Small intestine (tissue), 7 donors: ENCODE data around the gene HOXA11. TPM values are rescaled to one million over a fixed set of nuclear protein-coding genes. Genes with fewer than 3 reads are reported as not detected.

Experiments
- DNase-seq, 2 donors: peaks; one replicate each; pipeline versions ENCODE4 v3.0.0 to v3.0.0-alpha.2; 2013
- FAIRE-seq: peaks from 2 replicates; lab custom pipeline; 2012; peaks lifted over from hg19 to GRCh38; lab: Jason Lieb, UNC
- H3K27ac ChIP-seq, 3 donors: one replicate each; pipeline ENCODE4 v1.5.1; 2013; ENCODE audit warnings: low read length in 2 of 3, mild to moderate bottlenecking in 2 of 3, control low read depth in 1 of 3, inconsistent platforms in 1 of 3, low read depth in 1 of 3, moderate library complexity in 1 of 3
- H3K27me3 ChIP-seq, 3 donors: one replicate each; pipeline ENCODE4 v1.6.1; 2013; ENCODE audit warnings: low read length in 3 of 3, inconsistent platforms in 1 of 3; ENCODE audit not compliant: control insufficient read depth in 3 of 3, insufficient read depth in 3 of 3
- H3K36me3 ChIP-seq, 3 donors: one replicate each; pipeline ENCODE4 v1.6.1; 2013; ENCODE audit warnings: low read length in 3 of 3, inconsistent platforms in 1 of 3, low read depth in 1 of 3, mild to moderate bottlenecking in 1 of 3, moderate library complexity in 1 of 3; ENCODE audit not compliant: control insufficient read depth in 3 of 3, insufficient read depth in 2 of 3
- H3K4me1 ChIP-seq, 3 donors: one replicate each; pipeline ENCODE4 v1.6.1; 2013; ENCODE audit warnings: low read length in 2 of 3, inconsistent platforms in 1 of 3, low read depth in 1 of 3, mild to moderate bottlenecking in 1 of 3, moderate library complexity in 1 of 3; ENCODE audit not compliant: control insufficient read depth in 3 of 3, insufficient read depth in 2 of 3
- H3K4me3 ChIP-seq, 3 donors: one replicate each; pipeline ENCODE4 v1.5.1; 2013; ENCODE audit warnings: low read length in 3 of 3, control low read depth in 1 of 3, inconsistent platforms in 1 of 3, low read depth in 1 of 3, mild to moderate bottlenecking in 1 of 3, moderate library complexity in 1 of 3
- H3K9me3 ChIP-seq, 2 donors: one replicate each; pipeline ENCODE4 v1.6.1; 2013; ENCODE audit warnings: low read depth in 1 of 2, low read length in 1 of 2; ENCODE audit not compliant: control insufficient read depth in 2 of 2, insufficient read depth in 1 of 2
- WGBS, 3 donors: extraction: QIAGEN DNeasy Blood & Tissue Kit; methylation state at CpG; one replicate each; pipeline ENCODE4 v1.1.7; 2013; 5-methylcytosine and 5-hydroxymethylcytosine counted together
- polyA plus RNA-seq, 4 donors: library from polyadenylated mRNA; stranded (reverse) in 3 of 4; unstranded in 1 of 4; fragments of 200-250 nt in 3 of 4; fragments of 120-200 nt in 1 of 4; gene quantifications; one replicate each; pipeline versions ENCODE4 v1.2.1 to v1.2.3, GENCODE V29; 2013
- donor health status: healthy with polysubstance abuse.
- donor health status: control.
- donor health status: control.
- donor health status: Bipolar disorder and iron deficiency.
- donor health status: healthy.

HOXA11 gene
- polyA plus RNA-seq, 4 donors = 0.04 TPM; not detected in 3

GRCh38 chr7:27157702-27158431, 27.2 kb downstream of the HOXA11 start:
- H3K4me1 ChIP-seq = peaks cover 0 to 20% (median 0%) of the 10 kb centered on the region in 3 donors
- no peak overlapping the region for H3K27ac ChIP-seq
- peaks cover 0 to 3% (median 0%) of the 10 kb centered on the region in 3 donors for H3K36me3 ChIP-seq
- peak overlapping the region in 2 of 3 donors; percentile 44 to 55 for H3K4me3 ChIP-seq
- WGBS, 3 donors = 9 to 19% (median 17%) methylated on average over 30 of the region's 30 CpGs
- peaks cover 0 to 3% of the 10 kb centered on the region in 2 donors for H3K9me3 ChIP-seq
- FAIRE-seq (no peak), DNase-seq (peak in 1 of 2 donors; percentile 71)
- H3K27me3 ChIP-seq = peaks cover 13 to 98% (median 69%) of the 10 kb centered on the region in 3 donors

- no peak for FAIRE-seq
- peaks cover 0 to 20% (median 0%) of the 10 kb centered on the region in 3 donors for H3K4me1 ChIP-seq
- WGBS, 3 donors = 11 to 16% (median 14%) methylated on average over 28 to 30 of the region's 30 CpGs
- no peak for DNase-seq
- H3K36me3 ChIP-seq = peaks cover 0 to 1% (median 0%) of the 10 kb centered on the region in 3 donors
- peak overlapping the region in 2 of 3 donors; percentile 44 to 55 for H3K4me3 ChIP-seq
- peaks cover 13 to 98% (median 75%) of the 10 kb centered on the region in 3 donors for H3K27me3 ChIP-seq
- peaks cover 0 to 3% of the 10 kb centered on the region in 2 donors for H3K9me3 ChIP-seq
- H3K27ac ChIP-seq = no peak overlapping the region
Measured at GRCh38 chr7:27156916-27157701, 27.9 kb downstream of the HOXA11 start.

GRCh38 chr7:27156508-27156898, 28.5 kb downstream of the HOXA11 start, which contains the start of gene HOXA7:
HOXA7 (minus strand) TSS chr7:27156675; CDS start chr7:27156545, 130 bp downstream.
- WGBS, 3 donors = 3 to 17% (median 14%) methylated on average over 30 to 33 of the region's 33 CpGs
- DNase-seq (peak in 1 of 2 donors; percentile 75), FAIRE-seq (no peak)

GRCh38 chr7:27155816-27156507, 29.1 kb downstream of the HOXA11 start:
- peaks cover 0 to 25% (median 0%) of the 10 kb centered on the region in 3 donors for H3K4me1 ChIP-seq
- H3K36me3 ChIP-seq = no peaks in the 10 kb centered on the region
- DNase-seq (peak in 1 of 2 donors; percentile 73), FAIRE-seq (no peak)
- peaks cover 0 to 3% of the 10 kb centered on the region in 2 donors for H3K9me3 ChIP-seq
- 3 to 6% (median 3%) methylated on average over 59 to 63 of the region's 63 CpGs for WGBS, 3 donors
- peak overlapping the region; percentile 18 to 55 (median 47) for H3K4me3 ChIP-seq
- peak overlapping the region in 2 of 3 donors; percentile 48 to 67 for H3K27ac ChIP-seq
- peaks cover 15 to 98% (median 78%) of the 10 kb centered on the region in 3 donors for H3K27me3 ChIP-seq

More at GRCh38 chr7:27156508-27156898, 28.5 kb downstream of the HOXA11 start, which contains the start of gene HOXA7:
- peaks cover 0 to 3% of the 10 kb centered on the region in 2 donors for H3K9me3 ChIP-seq
- H3K27me3 ChIP-seq = peaks cover 13 to 98% (median 76%) of the 10 kb centered on the region in 3 donors
- no peaks in the 10 kb centered on the region for H3K36me3 ChIP-seq
- peak within 1 kb of the TSS in 2 of 3 donors; percentile 48 to 67 for H3K27ac ChIP-seq
- peak within 1 kb of the TSS; percentile 18 to 55 (median 47) for H3K4me3 ChIP-seq
- H3K4me1 ChIP-seq = peaks cover 0 to 20% (median 0%) of the 10 kb centered on the region in 3 donors

GRCh38 chr7:27154901-27155815, 29.9 kb downstream of the HOXA11 start:
- 8 to 20% (median 16%) methylated on average over 48 of the region's 48 CpGs for WGBS, 3 donors
- DNase-seq (no peak), FAIRE-seq (no peak)
- Histone ChIP-seq H3K4me3 (peak overlapping the region in 2 of 3 donors; percentile 17 to 55), H3K9me3 (peaks cover 0 to 3% of the 10 kb centered on the region in 2 donors), H3K27me3 (peaks cover 15 to 98% (median 76%) of the 10 kb centered on the region in 3 donors), H3K4me1 (peaks cover 0 to 27% (median 0%) of the 10 kb centered on the region in 3 donors), H3K27ac (peak overlapping the region in 1 of 3 donors; percentile 17), H3K36me3 (peaks cover 0 to 4% (median 0%) of the 10 kb centered on the region in 3 donors)

- H3K4me1 ChIP-seq = peaks cover 0 to 25% (median 0%) of the 10 kb centered on the region in 3 donors
- 32 to 54% (median 38%) methylated on average over 10 of the region's 10 CpGs for WGBS, 3 donors
- DNase-seq = no peak
- peaks cover 15 to 97% (median 70%) of the 10 kb centered on the region in 3 donors for H3K27me3 ChIP-seq
- no peak overlapping the region for H3K4me3 ChIP-seq
- no peak for FAIRE-seq
- no peak overlapping the region for H3K27ac ChIP-seq
- H3K9me3 ChIP-seq = peaks cover 0 to 3% of the 10 kb centered on the region in 2 donors
- peaks cover 0 to 5% (median 0%) of the 10 kb centered on the region in 3 donors for H3K36me3 ChIP-seq
Measured at GRCh38 chr7:27154369-27154768, 30.7 kb downstream of the HOXA11 start.

GRCh38 chr7:27153526-27153925, 31.5 kb downstream of the HOXA11 start:
- H3K27me3 ChIP-seq = peaks cover 15 to 97% (median 62%) of the 10 kb centered on the region in 3 donors
- H3K9me3 ChIP-seq = peaks cover 0 to 3% of the 10 kb centered on the region in 2 donors
- DNase-seq (no peak), FAIRE-seq (no peak)
- H3K36me3 ChIP-seq = peaks cover 0 to 5% (median 0%) of the 10 kb centered on the region in 3 donors
- H3K27ac ChIP-seq = no peak overlapping the region
- 37 to 62% (median 61%) methylated on average over 3 of the region's 3 CpGs for WGBS, 3 donors
- H3K4me3 ChIP-seq = no peak overlapping the region
- peaks cover 0 to 25% (median 0%) of the 10 kb centered on the region in 3 donors for H3K4me1 ChIP-seq
